GM12891 (cell line): ENCODE measurements around the gene CD151.

Source experiments
- PAX5 ChIP-seq: IDR thresholded peaks from 2 replicates; pipeline ENCODE4 v1.6.1; 2011; ENCODE audit warnings: low read length, moderate library complexity, mild to moderate bottlenecking; ENCODE audit not compliant: insufficient read depth, severe bottlenecking
- POLR2A ChIP-seq: IDR thresholded peaks from 2 replicates; pipeline ENCODE4 v1.6.1; 2011; ENCODE audit warnings: low read depth, low read length, control low read depth
- POLR2AphosphoS5 ChIP-seq: IDR thresholded peaks from 2 replicates; pipeline ENCODE4 v1.6.1; 2011; ENCODE audit warnings: low read depth, low read length, control low read depth
- POU2F2 ChIP-seq: IDR thresholded peaks from 2 replicates; pipeline ENCODE4 v1.6.1; 2011; ENCODE audit warnings: low read depth, mild to moderate bottlenecking, control low read depth, low read length, moderate library complexity
- SPI1 ChIP-seq: IDR thresholded peaks from 2 replicates; pipeline ENCODE4 v1.6.1; 2011; ENCODE audit warnings: low read depth, low read length, control low read depth
- TAF1 ChIP-seq: IDR thresholded peaks from 2 replicates; pipeline ENCODE4 v1.6.1; 2011; ENCODE audit warnings: low read depth, low read length, control low read depth

DNA sequence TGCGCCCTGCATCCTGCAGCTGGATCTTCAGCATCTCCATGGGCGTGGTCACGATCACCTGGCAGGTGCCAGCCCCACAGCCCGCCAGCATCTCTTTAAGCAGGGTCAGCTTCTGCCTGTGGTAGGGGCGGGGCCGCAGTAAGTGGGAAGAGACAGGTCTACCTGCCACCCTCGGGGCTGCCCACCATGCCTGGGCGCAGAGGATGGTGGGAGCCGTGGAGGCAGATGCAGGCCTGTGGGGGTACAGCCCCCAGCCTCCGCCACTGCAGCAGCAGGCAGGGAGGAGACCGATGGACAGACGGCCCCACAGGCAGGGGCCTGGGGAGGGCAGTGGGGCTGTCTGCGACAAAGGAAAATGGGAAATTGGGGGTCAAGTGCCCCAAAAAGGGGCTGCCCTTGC, 39.9 kb upstream of the CD151 start:
- TF ChIP-seq POLR2A (no peak), TAF1 (no peak), POLR2AphosphoS5 (no peak), SPI1 (no peak), PAX5 (no peak), POU2F2 (no peak)
